Glomerular endothelial cell (primary cell): ENCODE results near the gene IL1RL1. TPM values are rescaled to one million over a fixed set of nuclear protein-coding genes. Genes with fewer than 3 reads are reported as not detected.

Source experiments
- DNase-seq: peaks from one replicate; pipeline ENCODE4 v3.0.0-alpha.2; 2011; ENCODE audit warnings: low read depth, low spot score; ENCODE audit errors: extremely low read depth
- total RNA-seq: library from RNA; depleted of rRNA; stranded (reverse); fragments of >200 nt; gene quantifications from 2 replicates; pipeline ENCODE4 v1.2.3, GENCODE V29; 2015

IL1RL1 gene
- total RNA-seq = 5.8 and 20.5 TPM in 2 replicates

- no peak for DNase-seq
Observed at GRCh38 chr2:102310964-102311640, at the start of gene IL1RL1. Gene IL1RL1 (plus strand): TSS chr2:102311563. CDS start chr2:102338265, 26,702 bp downstream.

- DNase-seq = no peak
Observed at GRCh38 chr2:102262216-102263129, 48.9 kb upstream of the IL1RL1 start.

GRCh38 chr2:102264952-102265351, 46.4 kb upstream of the IL1RL1 start:
- no peak for DNase-seq

GRCh38 chr2:102266204-102266603, 45.2 kb upstream of the IL1RL1 start:
- DNase-seq = no peak

- DNase-seq = no peak
Observed at GRCh38 chr2:102267774-102268173, 43.6 kb upstream of the IL1RL1 start.

- no peak for DNase-seq
Observed at GRCh38 chr2:102268510-102269199, 42.7 kb upstream of the IL1RL1 start.

GRCh38 chr2:102269200-102269524, 42.2 kb upstream of the IL1RL1 start:
- no peak for DNase-seq

- no peak for DNase-seq
Observed at GRCh38 chr2:102271844-102272243, 39.5 kb upstream of the IL1RL1 start.

- DNase-seq = peak; percentile 55
Observed at GRCh38 chr2:102273619-102274211, 37.6 kb upstream of the IL1RL1 start.

- no peak for DNase-seq
Observed at GRCh38 chr2:102276549-102277201, 34.7 kb upstream of the IL1RL1 start.

GRCh38 chr2:102277202-102277700, 34.1 kb upstream of the IL1RL1 start:
- no peak for DNase-seq

- DNase-seq = no peak
Observed at GRCh38 chr2:102278720-102279390, 32.5 kb upstream of the IL1RL1 start.

GRCh38 chr2:102279391-102279735, 32.0 kb upstream of the IL1RL1 start:
- no peak for DNase-seq

- no peak for DNase-seq
Observed at GRCh38 chr2:102282678-102283091, 28.7 kb upstream of the IL1RL1 start.

GRCh38 chr2:102283996-102284395, 27.4 kb upstream of the IL1RL1 start:
- no peak for DNase-seq

GRCh38 chr2:102284611-102285010, 26.8 kb upstream of the IL1RL1 start:
- DNase-seq = no peak

- no peak for DNase-seq
Observed at GRCh38 chr2:102285368-102285767, 26.0 kb upstream of the IL1RL1 start.

- no peak for DNase-seq
Observed at GRCh38 chr2:102286041-102286440, 25.3 kb upstream of the IL1RL1 start.

GRCh38 chr2:102289129-102289528, 22.2 kb upstream of the IL1RL1 start:
- DNase-seq = no peak

GRCh38 chr2:102290594-102290993, 20.8 kb upstream of the IL1RL1 start:
- no peak for DNase-seq
